ENCODE data around the gene EML2. TPM values are rescaled to one million over a fixed set of nuclear protein-coding genes. Genes with fewer than 3 reads are reported as not detected.

Gene EML2
- total RNA-seq, 3 donors from 2014 or later (not counting 1 experiment from before 2014, with no cell fraction given), result 112 to 136 (median 117) TPM

GRCh38 chr19:45636902-45637301 is 2.3 kb downstream of the EML2 start:
- no peak for ATAC-seq
- Mint-ChIP-seq H3K27ac (no peak overlapping the region), H3K4me1 (peaks cover 25 to 34% of the 10 kb centered on the region in 2 donors), H3K27me3 (ENCODE audit: low read depth in 2 of 2) (no peaks in the 10 kb centered on the region), H3K4me3 (no peak overlapping the region), H3K36me3 (no peaks in the 10 kb centered on the region), H3K9me3 (peaks cover 0 to 4% of the 10 kb centered on the region in 2 donors)
- Histone ChIP-seq H3K4me3 (ENCODE audit: low read length) (no peak overlapping the region), H3K36me3 (ENCODE audit: control insufficient read depth, insufficient read depth, low read length) (peaks cover 2% of the 10 kb centered on the region), H3K27me3 (ENCODE audit: control insufficient read depth, insufficient read depth, low read length) (no peaks in the 10 kb centered on the region), H3K27ac (ENCODE audit: low read length) (no peak overlapping the region), H3K9me3 (ENCODE audit: control insufficient read depth, insufficient read depth, low read length) (no peaks in the 10 kb centered on the region), H3K4me1 (ENCODE audit: control insufficient read depth, insufficient read depth, low read length) (peaks cover 38% of the 10 kb centered on the region)
- intact Hi-C loops (cut with micrococcal nuclease), result no loop called here
- 92% methylated on average over 1 of the region's 2 CpGs for WGBS (ENCODE audit: insufficient coverage)
- no peak for DNase-seq
- no peak for TF ChIP-seq CTCF (IDR thresholded peaks at IDR 0.05)

GRCh38 chr19:45636275-45636674 is 2.9 kb downstream of the EML2 start:
- H3K36me3 ChIP-seq (ENCODE audit: control insufficient read depth, insufficient read depth, low read length), result peaks cover 2% of the 10 kb centered on the region
- Mint-ChIP-seq H3K27ac (no peak overlapping the region), H3K27me3 (ENCODE audit: low read depth in 2 of 2) (no peaks in the 10 kb centered on the region), H3K4me1 (peaks cover 19 to 28% of the 10 kb centered on the region in 2 donors), H3K4me3 (no peak overlapping the region), H3K9me3 (peaks cover 0 to 2% of the 10 kb centered on the region in 2 donors), H3K36me3 (no peaks in the 10 kb centered on the region)
- no peaks in the 10 kb centered on the region for H3K27me3 ChIP-seq (ENCODE audit: control insufficient read depth, insufficient read depth, low read length)
- H3K4me3 ChIP-seq (ENCODE audit: low read length), result no peak overlapping the region
- no peaks in the 10 kb centered on the region for H3K9me3 ChIP-seq (ENCODE audit: control insufficient read depth, insufficient read depth, low read length)
- ATAC-seq (no peak), DNase-seq (no peak)
- no peak for TF ChIP-seq CTCF (IDR thresholded peaks at IDR 0.05)
- intact Hi-C loops (cut with micrococcal nuclease), result no loop called here
- WGBS (ENCODE audit: insufficient coverage), result 88% methylated on average over 1 of the region's 1 CpG
- H3K27ac ChIP-seq (ENCODE audit: low read length), result no peak overlapping the region
- H3K4me1 ChIP-seq (ENCODE audit: control insufficient read depth, insufficient read depth, low read length), result peaks cover 31% of the 10 kb centered on the region

- DNase-seq (peak in 1 of 2 donors; percentile 56), ATAC-seq (peak in 1 of 3 donors; percentile 24)
- Histone ChIP-seq H3K9me3 (ENCODE audit: control insufficient read depth, insufficient read depth, low read length) (no peaks in the 10 kb centered on the region), H3K36me3 (ENCODE audit: control insufficient read depth, insufficient read depth, low read length) (peaks cover 17% of the 10 kb centered on the region), H3K4me3 (ENCODE audit: low read length) (no peak overlapping the region), H3K27me3 (ENCODE audit: control insufficient read depth, insufficient read depth, low read length) (no peaks in the 10 kb centered on the region), H3K27ac (ENCODE audit: low read length) (no peak overlapping the region), H3K4me1 (ENCODE audit: control insufficient read depth, insufficient read depth, low read length) (no peaks in the 10 kb centered on the region)
- H3K4me3 Mint-ChIP-seq, result no peak overlapping the region
- intact Hi-C loops (cut with micrococcal nuclease), result no loop called here
- H3K9me3 Mint-ChIP-seq, result no peaks in the 10 kb centered on the region
- TF ChIP-seq CTCF (IDR thresholded peaks at IDR 0.05), result no peak
- H3K27me3 Mint-ChIP-seq (ENCODE audit: low read depth in 2 of 2), result no peaks in the 10 kb centered on the region
- no peaks in the 10 kb centered on the region for H3K4me1 Mint-ChIP-seq
- no peak overlapping the region for H3K27ac Mint-ChIP-seq
- 83% methylated on average over 27 of the region's 27 CpGs for WGBS (ENCODE audit: insufficient coverage)
- no peaks in the 10 kb centered on the region for H3K36me3 Mint-ChIP-seq
Measured at GRCh38 chr19:45632468-45633196, 6.6 kb downstream of the EML2 start.

- ATAC-seq (no peak), DNase-seq (no peak)
- Mint-ChIP-seq H3K4me1 (no peaks in the 10 kb centered on the region), H3K27ac (no peak overlapping the region), H3K27me3 (ENCODE audit: low read depth in 2 of 2) (no peaks in the 10 kb centered on the region), H3K4me3 (no peak overlapping the region), H3K9me3 (no peaks in the 10 kb centered on the region), H3K36me3 (no peaks in the 10 kb centered on the region)
- Histone ChIP-seq H3K9me3 (ENCODE audit: control insufficient read depth, insufficient read depth, low read length) (no peaks in the 10 kb centered on the region), H3K4me1 (ENCODE audit: control insufficient read depth, insufficient read depth, low read length) (no peaks in the 10 kb centered on the region), H3K36me3 (ENCODE audit: control insufficient read depth, insufficient read depth, low read length) (peaks cover 29% of the 10 kb centered on the region), H3K27ac (ENCODE audit: low read length) (no peak overlapping the region), H3K27me3 (ENCODE audit: control insufficient read depth, insufficient read depth, low read length) (no peaks in the 10 kb centered on the region), H3K4me3 (ENCODE audit: low read length) (no peak overlapping the region)
- intact Hi-C loops (cut with micrococcal nuclease), result no loop called here
- WGBS (ENCODE audit: insufficient coverage), result 93% methylated on average over 2 of the region's 2 CpGs
- TF ChIP-seq CTCF (IDR thresholded peaks at IDR 0.05), result no peak
Measured at GRCh38 chr19:45630463-45630862, 8.7 kb downstream of the EML2 start.

Measured in natural killer cell (primary cell).